ENCODE measurements around the gene CRTAC1. TPM values are rescaled to one million over a fixed set of nuclear protein-coding genes. Genes with fewer than 3 reads are reported as not detected.

The CRTAC1 gene
- total and polyA plus RNA-seq, 2 donors, result 0.05 to 0.30 TPM

DNA sequence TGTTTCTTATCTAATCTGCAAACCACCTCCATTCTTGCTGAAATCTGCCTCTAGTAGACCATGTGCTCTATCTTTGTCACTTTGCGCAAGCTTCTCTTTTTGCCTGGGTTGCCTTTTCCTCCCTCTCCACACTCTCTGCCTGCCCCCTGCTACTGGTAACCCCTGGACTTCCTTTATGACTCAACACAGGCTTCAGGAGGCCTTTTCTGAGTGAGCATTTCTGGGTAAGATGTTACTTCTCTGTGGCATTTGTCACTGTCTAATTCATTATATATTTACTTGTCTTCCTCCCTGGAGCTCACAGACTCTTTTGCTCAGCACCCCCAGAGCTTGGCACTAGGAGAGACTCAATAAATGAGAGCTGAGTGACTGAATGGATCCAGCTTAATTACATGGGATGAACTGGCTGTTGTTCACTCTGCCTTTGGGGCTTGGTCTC, 172.4 kb downstream of the CRTAC1 start:
- 63% methylated on average over 1 of the region's 1 CpG for WGBS
- no peaks in the 10 kb centered on the region for H3K36me3 ChIP-seq (ENCODE audit: control insufficient read depth in 2 of 2, insufficient read depth in 2 of 2, low read length in 1 of 2)
- peaks cover 0 to 18% of the 10 kb centered on the region in 2 donors for H3K27me3 ChIP-seq (ENCODE audit: control insufficient read depth in 2 of 2, insufficient read depth in 1 of 2, low read length in 1 of 2)
- H3K9me3 ChIP-seq (ENCODE audit: control insufficient read depth in 2 of 2, insufficient read depth in 1 of 2, low read length in 1 of 2), result no peaks in the 10 kb centered on the region
- DNase-seq (ENCODE audit: low read depth in 6 of 9, low spot score in 9 of 9), result no peak
- no peak overlapping the region for H3K27ac ChIP-seq (ENCODE audit: low read depth in 1 of 2, low read length in 1 of 2)
- no peak overlapping the region for H3K4me3 ChIP-seq (ENCODE audit: low read length in 2 of 2)
- no peaks in the 10 kb centered on the region for H3K4me1 ChIP-seq (ENCODE audit: control insufficient read depth in 2 of 2, insufficient read depth in 2 of 2, low read length in 2 of 2)

- no peaks in the 10 kb centered on the region for H3K9me3 ChIP-seq (ENCODE audit: control insufficient read depth in 2 of 2, insufficient read depth in 1 of 2, low read length in 1 of 2)
- no peak overlapping the region for H3K27ac ChIP-seq (ENCODE audit: low read depth in 1 of 2, low read length in 1 of 2)
- peaks cover 2 to 17% of the 10 kb centered on the region in 2 donors for H3K4me1 ChIP-seq (ENCODE audit: control insufficient read depth in 2 of 2, insufficient read depth in 2 of 2, low read length in 2 of 2)
- 92% methylated on average over 3 of the region's 3 CpGs for WGBS
- peaks cover 3 to 41% of the 10 kb centered on the region in 2 donors for H3K27me3 ChIP-seq (ENCODE audit: control insufficient read depth in 2 of 2, insufficient read depth in 1 of 2, low read length in 1 of 2)
- no peak for DNase-seq (ENCODE audit: low read depth in 6 of 9, low spot score in 9 of 9)
- H3K4me3 ChIP-seq (ENCODE audit: low read length in 2 of 2), result no peak overlapping the region
- no peaks in the 10 kb centered on the region for H3K36me3 ChIP-seq (ENCODE audit: control insufficient read depth in 2 of 2, insufficient read depth in 2 of 2, low read length in 1 of 2)
Observed at GRCh38 chr10:97854743-97855142, 175.7 kb downstream of the CRTAC1 start.

DNA sequence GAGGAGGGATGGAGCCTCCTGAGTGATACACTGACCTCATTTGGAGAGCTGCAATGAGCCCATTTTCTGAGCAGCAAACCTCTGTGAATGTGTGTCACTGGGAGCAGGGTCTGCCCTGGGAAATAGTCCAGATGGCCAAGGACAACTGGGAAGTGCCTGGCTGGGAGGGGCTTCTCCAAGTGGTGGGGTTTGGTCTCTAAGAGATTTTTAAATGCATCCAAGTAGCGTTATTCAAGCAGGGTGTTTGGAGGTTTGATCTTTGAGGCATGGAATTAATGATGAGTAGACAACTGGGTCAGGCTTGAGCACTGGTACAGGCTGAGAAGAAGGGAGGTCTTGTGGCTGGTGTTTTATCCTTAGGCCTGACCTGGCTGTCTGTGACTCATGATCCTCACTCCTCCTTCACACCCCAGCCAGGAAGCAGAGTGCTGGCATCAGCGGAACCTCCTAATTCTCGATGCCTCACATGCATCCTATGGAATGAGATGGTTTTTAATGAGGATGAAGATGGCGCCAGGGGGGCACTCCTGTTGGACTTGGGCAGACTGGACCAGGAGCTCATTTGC, 177.5 kb downstream of the CRTAC1 start:
- Histone ChIP-seq H3K27me3 (ENCODE audit: control insufficient read depth in 2 of 2, insufficient read depth in 1 of 2, low read length in 1 of 2) (peaks cover 3 to 46% of the 10 kb centered on the region in 2 donors), H3K4me1 (ENCODE audit: control insufficient read depth in 2 of 2, insufficient read depth in 2 of 2, low read length in 2 of 2) (peaks cover 2 to 23% of the 10 kb centered on the region in 2 donors), H3K4me3 (ENCODE audit: low read length in 2 of 2) (no peak overlapping the region), H3K36me3 (ENCODE audit: control insufficient read depth in 2 of 2, insufficient read depth in 2 of 2, low read length in 1 of 2) (no peaks in the 10 kb centered on the region), H3K27ac (ENCODE audit: low read depth in 1 of 2, low read length in 1 of 2) (no peak overlapping the region), H3K9me3 (ENCODE audit: control insufficient read depth in 2 of 2, insufficient read depth in 1 of 2, low read length in 1 of 2) (no peaks in the 10 kb centered on the region)
- DNase-seq (ENCODE audit: low read depth in 6 of 9, low spot score in 9 of 9), result no peak
- WGBS, result 93% methylated on average over 4 of the region's 4 CpGs

- 65% methylated on average over 3 of the region's 3 CpGs for WGBS
- Histone ChIP-seq H3K27me3 (ENCODE audit: control insufficient read depth in 2 of 2, insufficient read depth in 1 of 2, low read length in 1 of 2) (peaks cover 3 to 46% of the 10 kb centered on the region in 2 donors), H3K27ac (ENCODE audit: low read depth in 1 of 2, low read length in 1 of 2) (no peak overlapping the region), H3K4me3 (ENCODE audit: low read length in 2 of 2) (no peak overlapping the region), H3K4me1 (ENCODE audit: control insufficient read depth in 2 of 2, insufficient read depth in 2 of 2, low read length in 2 of 2) (peaks cover 2 to 23% of the 10 kb centered on the region in 2 donors), H3K36me3 (ENCODE audit: control insufficient read depth in 2 of 2, insufficient read depth in 2 of 2, low read length in 1 of 2) (no peaks in the 10 kb centered on the region), H3K9me3 (ENCODE audit: control insufficient read depth in 2 of 2, insufficient read depth in 1 of 2, low read length in 1 of 2) (no peaks in the 10 kb centered on the region)
- no peak for DNase-seq (ENCODE audit: low read depth in 6 of 9, low spot score in 9 of 9)
Observed at GRCh38 chr10:97852277-97852676, 178.1 kb downstream of the CRTAC1 start.

DNA sequence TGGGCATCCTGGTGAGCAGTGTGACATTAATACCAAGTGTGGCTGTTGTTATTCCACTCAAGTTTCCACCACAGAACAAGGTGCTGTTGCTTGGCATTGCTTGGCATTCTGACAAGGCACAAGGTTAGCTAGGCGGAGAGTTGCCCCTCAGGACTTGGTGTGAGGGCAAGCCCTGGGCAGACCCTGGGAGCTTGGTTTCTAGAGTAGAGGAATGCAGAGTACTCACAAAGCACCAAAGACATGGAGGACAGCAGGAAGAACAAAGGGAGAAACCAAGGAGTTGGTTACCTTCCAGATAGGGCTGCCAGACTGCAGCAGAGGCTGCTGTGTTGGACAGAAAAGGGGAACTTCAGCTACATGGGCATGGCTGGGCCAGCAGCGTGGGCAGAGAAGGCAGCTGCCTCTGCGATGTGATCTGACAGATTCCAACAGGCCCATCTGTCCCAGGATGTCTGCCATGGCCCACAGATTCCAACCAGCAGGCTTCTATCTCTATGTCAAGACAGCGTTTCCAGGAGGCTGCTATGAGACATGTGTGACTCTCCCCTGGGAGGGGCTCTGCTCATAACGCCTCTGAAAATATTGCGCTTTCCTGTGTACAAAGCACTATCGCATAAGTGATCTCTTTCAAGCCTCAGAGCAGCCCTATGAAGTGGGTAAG, 178.9 kb downstream of the CRTAC1 start:
- DNase-seq (ENCODE audit: low read depth in 6 of 9, low spot score in 9 of 9), result peak in 2 of 9 donors; percentile 28 to 49
- Histone ChIP-seq H3K27me3 (ENCODE audit: control insufficient read depth in 2 of 2, insufficient read depth in 1 of 2, low read length in 1 of 2) (peaks cover 3 to 46% of the 10 kb centered on the region in 2 donors), H3K36me3 (ENCODE audit: control insufficient read depth in 2 of 2, insufficient read depth in 2 of 2, low read length in 1 of 2) (no peaks in the 10 kb centered on the region), H3K27ac (ENCODE audit: low read depth in 1 of 2, low read length in 1 of 2) (no peak overlapping the region), H3K9me3 (ENCODE audit: control insufficient read depth in 2 of 2, insufficient read depth in 1 of 2, low read length in 1 of 2) (no peaks in the 10 kb centered on the region), H3K4me1 (ENCODE audit: control insufficient read depth in 2 of 2, insufficient read depth in 2 of 2, low read length in 2 of 2) (peaks cover 2 to 23% of the 10 kb centered on the region in 2 donors), H3K4me3 (ENCODE audit: low read length in 2 of 2) (no peak overlapping the region)
- WGBS, result 58% methylated on average over 7 of the region's 7 CpGs

GRCh38 chr10:97850446-97850845, 180.0 kb downstream of the CRTAC1 start:
- DNase-seq (ENCODE audit: low read depth in 6 of 9, low spot score in 9 of 9), result peak in 2 of 9 donors; percentile 6 to 27
- H3K4me3 ChIP-seq (ENCODE audit: low read length in 2 of 2), result peak overlapping the region; percentile 10 to 61
- WGBS, result 30% methylated on average over 13 of the region's 13 CpGs
- H3K27ac ChIP-seq (ENCODE audit: low read depth in 1 of 2, low read length in 1 of 2), result no peak overlapping the region
- H3K27me3 ChIP-seq (ENCODE audit: control insufficient read depth in 2 of 2, insufficient read depth in 1 of 2, low read length in 1 of 2), result peaks cover 3 to 46% of the 10 kb centered on the region in 2 donors
- H3K9me3 ChIP-seq (ENCODE audit: control insufficient read depth in 2 of 2, insufficient read depth in 1 of 2, low read length in 1 of 2), result no peaks in the 10 kb centered on the region
- H3K4me1 ChIP-seq (ENCODE audit: control insufficient read depth in 2 of 2, insufficient read depth in 2 of 2, low read length in 2 of 2), result peaks cover 2 to 23% of the 10 kb centered on the region in 2 donors
- H3K36me3 ChIP-seq (ENCODE audit: control insufficient read depth in 2 of 2, insufficient read depth in 2 of 2, low read length in 1 of 2), result no peaks in the 10 kb centered on the region

- Histone ChIP-seq H3K9me3 (ENCODE audit: control insufficient read depth in 2 of 2, insufficient read depth in 1 of 2, low read length in 1 of 2) (no peaks in the 10 kb centered on the region), H3K4me3 (ENCODE audit: low read length in 2 of 2) (peak within 1 kb of the TSS; percentile 48 to 61), H3K36me3 (ENCODE audit: control insufficient read depth in 2 of 2, insufficient read depth in 2 of 2, low read length in 1 of 2) (no peaks in the 10 kb centered on the region), H3K4me1 (ENCODE audit: control insufficient read depth in 2 of 2, insufficient read depth in 2 of 2, low read length in 2 of 2) (peaks cover 2 to 23% of the 10 kb centered on the region in 2 donors), H3K27ac (ENCODE audit: low read depth in 1 of 2, low read length in 1 of 2) (no peak within 1 kb of the TSS), H3K27me3 (ENCODE audit: control insufficient read depth in 2 of 2, insufficient read depth in 1 of 2, low read length in 1 of 2) (peaks cover 3 to 46% of the 10 kb centered on the region in 2 donors)
- peak in 7 of 9 donors; percentile 18 to 70 (median 43) for DNase-seq (ENCODE audit: low read depth in 6 of 9, low spot score in 9 of 9)
- WGBS, result 2% methylated on average over 87 of the region's 87 CpGs
Observed at GRCh38 chr10:97849687-97850402, 180.6 kb downstream of the CRTAC1 start, which contains the start of gene GOLGA7B. GOLGA7B (plus strand) TSS chr10:97849843; CDS start chr10:97850304, 461 bp downstream.

DNA sequence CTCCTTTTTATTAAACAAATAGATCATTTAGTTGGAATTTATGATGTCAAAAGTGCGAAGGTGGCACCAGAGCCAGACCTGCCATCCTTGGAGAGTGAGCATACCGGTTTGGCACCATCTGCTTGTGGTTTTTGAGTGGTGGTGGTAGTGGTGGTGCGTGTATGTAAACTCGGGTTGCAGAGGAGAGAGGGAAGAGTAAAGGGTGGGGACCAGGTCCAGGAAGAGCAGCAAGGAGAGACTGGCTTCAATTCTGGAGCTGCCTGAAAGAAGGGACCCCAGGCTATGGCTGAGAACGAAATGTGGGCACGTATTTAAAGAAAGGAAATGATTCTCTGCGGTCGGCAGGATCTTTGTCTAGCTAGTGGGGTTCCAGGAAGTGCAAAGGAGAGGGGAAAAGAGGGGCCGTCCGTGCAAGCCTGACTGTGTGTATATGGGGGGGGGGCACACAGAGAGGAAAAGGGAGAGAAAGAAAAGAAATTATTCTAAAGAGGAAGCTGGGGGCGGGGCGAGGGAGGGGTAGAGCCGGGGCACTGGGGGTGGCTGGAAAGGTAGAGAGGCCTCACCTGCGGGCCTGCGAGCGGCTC, 181.2 kb downstream of the CRTAC1 start:
- 4% methylated on average over 16 of the region's 16 CpGs for WGBS
- H3K27me3 ChIP-seq (ENCODE audit: control insufficient read depth in 2 of 2, insufficient read depth in 1 of 2, low read length in 1 of 2), result peaks cover 3 to 45% of the 10 kb centered on the region in 2 donors

More for the DNA sequence above, 181.2 kb downstream of the CRTAC1 start:
- Histone ChIP-seq H3K36me3 (ENCODE audit: control insufficient read depth in 2 of 2, insufficient read depth in 2 of 2, low read length in 1 of 2) (no peaks in the 10 kb centered on the region), H3K4me3 (ENCODE audit: low read length in 2 of 2) (peak overlapping the region; percentile 48 to 61), H3K9me3 (ENCODE audit: control insufficient read depth in 2 of 2, insufficient read depth in 1 of 2, low read length in 1 of 2) (no peaks in the 10 kb centered on the region), H3K4me1 (ENCODE audit: control insufficient read depth in 2 of 2, insufficient read depth in 2 of 2, low read length in 2 of 2) (peaks cover 2 to 23% of the 10 kb centered on the region in 2 donors), H3K27ac (ENCODE audit: low read depth in 1 of 2, low read length in 1 of 2) (no peak overlapping the region)
- DNase-seq (ENCODE audit: low read depth in 6 of 9, low spot score in 9 of 9), result peak in 3 of 9 donors; percentile 13 to 60 (median 24)
